Suprapubic skin (tissue), 4 donors: ENCODE results near the gene PRR23B. TPM values are rescaled to one million over a fixed set of nuclear protein-coding genes. Genes with fewer than 3 reads are reported as not detected.

Experiments
- DNase-seq, 2 donors: peaks; one replicate each; pipeline ENCODE4 v3.0.0-alpha.2; 2019; ENCODE audit warnings: low spot score in 2 of 2
- H3K27ac ChIP-seq: fragments of 200-600 bp; sonication (generic); one replicate; pipeline ENCODE4 v1.5.1; 2019
- H3K27me3 ChIP-seq: fragments of 200-600 bp; sonication (generic); one replicate; pipeline ENCODE4 v1.5.1; 2019
- H3K36me3 ChIP-seq: fragments of 200-600 bp; sonication (generic); one replicate; pipeline ENCODE4 v1.5.1; 2019
- H3K4me1 ChIP-seq: fragments of 200-600 bp; sonication (generic); one replicate; pipeline ENCODE4 v1.5.1; 2019
- H3K4me3 ChIP-seq: fragments of 200-600 bp; sonication (generic); one replicate; pipeline ENCODE4 v1.5.1; 2019; ENCODE audit warnings: mild to moderate bottlenecking
- H3K9me3 ChIP-seq: fragments of 200-600 bp; sonication (generic); one replicate; pipeline ENCODE4 v1.5.1; 2019
- EP300 ChIP-seq: sonication (generic); formaldehyde crosslinking; IDR thresholded peaks from one replicate; pipeline ENCODE4 v1.6.1; 2017; ENCODE audit warnings: antibody characterized with exemption
- POLR2A ChIP-seq, 2 donors: fragments of 450-650 bp; IDR thresholded peaks; one replicate each; pipeline ENCODE4 v1.6.1; 2017; ENCODE audit warnings: antibody characterized with exemption in 2 of 2, mild to moderate bottlenecking in 2 of 2, moderate library complexity in 2 of 2
- POLR2AphosphoS5 ChIP-seq, 3 donors: sonication (generic); formaldehyde crosslinking; IDR thresholded peaks; one replicate each; pipeline ENCODE4 v1.6.1; 2017; ENCODE audit warnings: antibody characterized with exemption in 3 of 3
- WGBS: methylation state at CpG from one replicate; pipeline ENCODE4 v1.1.5; 2018; 5-methylcytosine and 5-hydroxymethylcytosine counted together
- total RNA-seq, 4 donors: library from RNA; depleted of rRNA; stranded (reverse); fragments of >200 nt; gene quantifications; one replicate each; pipeline ENCODE4 v1.1.0, GENCODE V29; 2016
- TF ChIP-seq, protein P1 (sequence below), 2 donors: fragments of 200-600 bp in 1 of 2; fragments of 450-650 bp in 1 of 2; sonication (generic) in 1 of 2; IDR thresholded peaks; one replicate each; pipeline ENCODE4 v1.5.1; 2016 to 2019; ENCODE audit warnings: antibody characterized with exemption in 2 of 2, mild to moderate bottlenecking in 1 of 2, moderate library complexity in 1 of 2

The PRR23B gene
- total RNA-seq, 4 donors from 2014 or later: not detected

DNA sequence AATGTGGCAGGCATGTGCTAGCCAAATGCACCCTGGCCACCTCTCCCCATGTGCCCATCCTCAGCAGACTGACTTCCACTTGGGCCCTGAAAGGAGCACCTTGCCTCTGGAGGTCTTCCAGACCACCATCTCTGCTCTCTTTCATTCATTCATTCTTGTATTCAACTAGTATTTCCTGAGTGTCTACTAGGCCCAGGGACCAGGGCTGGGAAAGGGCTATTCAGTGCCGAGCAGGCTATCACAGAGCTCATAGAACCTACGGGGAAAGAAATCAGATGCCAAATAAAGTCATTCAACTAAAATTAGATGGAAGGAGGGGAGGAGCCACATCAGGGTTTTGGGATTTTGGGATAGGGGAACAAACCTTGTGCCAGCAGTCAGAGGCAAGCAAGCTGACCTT, 33.5 kb downstream of the PRR23B start:
- Histone ChIP-seq H3K27ac (no peak overlapping the region), H3K4me1 (no peaks in the 10 kb centered on the region), H3K4me3 (no peak overlapping the region), H3K9me3 (no peaks in the 10 kb centered on the region), H3K36me3 (no peaks in the 10 kb centered on the region), H3K27me3 (no peaks in the 10 kb centered on the region)
- TF ChIP-seq EP300 (no peak), POLR2A (IDR thresholded peaks at IDR 0.05) (no peak)
- TF ChIP-seq, protein P1, sequence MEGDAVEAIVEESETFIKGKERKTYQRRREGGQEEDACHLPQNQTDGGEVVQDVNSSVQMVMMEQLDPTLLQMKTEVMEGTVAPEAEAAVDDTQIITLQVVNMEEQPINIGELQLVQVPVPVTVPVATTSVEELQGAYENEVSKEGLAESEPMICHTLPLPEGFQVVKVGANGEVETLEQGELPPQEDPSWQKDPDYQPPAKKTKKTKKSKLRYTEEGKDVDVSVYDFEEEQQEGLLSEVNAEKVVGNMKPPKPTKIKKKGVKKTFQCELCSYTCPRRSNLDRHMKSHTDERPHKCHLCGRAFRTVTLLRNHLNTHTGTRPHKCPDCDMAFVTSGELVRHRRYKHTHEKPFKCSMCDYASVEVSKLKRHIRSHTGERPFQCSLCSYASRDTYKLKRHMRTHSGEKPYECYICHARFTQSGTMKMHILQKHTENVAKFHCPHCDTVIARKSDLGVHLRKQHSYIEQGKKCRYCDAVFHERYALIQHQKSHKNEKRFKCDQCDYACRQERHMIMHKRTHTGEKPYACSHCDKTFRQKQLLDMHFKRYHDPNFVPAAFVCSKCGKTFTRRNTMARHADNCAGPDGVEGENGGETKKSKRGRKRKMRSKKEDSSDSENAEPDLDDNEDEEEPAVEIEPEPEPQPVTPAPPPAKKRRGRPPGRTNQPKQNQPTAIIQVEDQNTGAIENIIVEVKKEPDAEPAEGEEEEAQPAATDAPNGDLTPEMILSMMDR (IDR thresholded peaks at IDR 0.05): no peak
- 91% methylated on average over 2 of the region's 2 CpGs for WGBS
- no peak for DNase-seq

DNA sequence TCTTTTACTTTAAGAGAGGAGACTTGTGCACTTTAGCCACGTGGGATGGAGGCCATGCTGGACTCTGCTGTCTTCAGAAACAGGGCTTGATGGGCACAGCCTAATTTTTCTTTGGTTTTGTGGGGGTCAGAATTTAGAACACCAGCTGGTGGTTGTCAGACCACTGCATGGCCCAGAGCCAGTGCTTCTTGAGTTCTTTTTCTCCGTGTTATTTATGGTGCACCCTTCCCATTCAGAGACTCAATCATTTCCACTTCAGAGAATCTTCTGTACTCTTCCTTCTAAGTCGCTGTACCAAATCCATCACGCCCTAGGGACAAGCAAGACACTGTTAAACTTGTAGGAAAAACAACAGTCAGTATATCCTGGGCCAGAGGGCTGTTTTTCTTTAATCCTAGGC, 34.8 kb downstream of the PRR23B start:
- H3K4me1 ChIP-seq: no peaks in the 10 kb centered on the region
- H3K27me3 ChIP-seq: no peaks in the 10 kb centered on the region
- no peak overlapping the region for H3K4me3 ChIP-seq
- no peak for DNase-seq
- H3K9me3 ChIP-seq: no peaks in the 10 kb centered on the region
- WGBS: 44% methylated on average over 4 of the region's 4 CpGs
- H3K27ac ChIP-seq: no peak overlapping the region
- no peak for TF ChIP-seq POLR2AphosphoS5 (IDR thresholded peaks at IDR 0.05)
- no peaks in the 10 kb centered on the region for H3K36me3 ChIP-seq

DNA sequence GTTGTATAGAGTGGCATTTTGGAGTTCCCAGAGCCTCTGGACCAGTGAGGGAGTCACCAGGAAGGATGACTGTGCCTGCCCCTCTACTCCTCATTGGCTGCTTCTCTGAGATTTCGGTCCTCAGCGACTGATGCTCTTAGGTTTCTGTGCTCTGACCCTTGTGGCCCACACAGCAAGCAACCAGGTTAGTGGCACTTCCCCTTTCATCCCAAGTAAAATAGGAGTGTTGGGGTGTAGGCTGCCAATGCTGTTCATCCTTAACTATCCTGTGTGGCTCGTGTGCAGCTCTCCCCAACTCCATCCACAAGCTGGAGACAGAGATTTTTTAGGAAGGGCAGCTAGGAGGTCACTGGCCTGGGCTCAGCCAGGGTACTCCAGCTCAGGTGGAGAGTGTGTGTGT, 35.9 kb downstream of the PRR23B start:
- WGBS: 65% methylated on average over 3 of the region's 3 CpGs
- TF ChIP-seq POLR2AphosphoS5 (IDR thresholded peaks at IDR 0.05) (no peak), EP300 (no peak), POLR2A (IDR thresholded peaks at IDR 0.05) (no peak)
- TF ChIP-seq, protein P1 (IDR thresholded peaks at IDR 0.05): no peak
- no peaks in the 10 kb centered on the region for H3K9me3 ChIP-seq

DNA sequence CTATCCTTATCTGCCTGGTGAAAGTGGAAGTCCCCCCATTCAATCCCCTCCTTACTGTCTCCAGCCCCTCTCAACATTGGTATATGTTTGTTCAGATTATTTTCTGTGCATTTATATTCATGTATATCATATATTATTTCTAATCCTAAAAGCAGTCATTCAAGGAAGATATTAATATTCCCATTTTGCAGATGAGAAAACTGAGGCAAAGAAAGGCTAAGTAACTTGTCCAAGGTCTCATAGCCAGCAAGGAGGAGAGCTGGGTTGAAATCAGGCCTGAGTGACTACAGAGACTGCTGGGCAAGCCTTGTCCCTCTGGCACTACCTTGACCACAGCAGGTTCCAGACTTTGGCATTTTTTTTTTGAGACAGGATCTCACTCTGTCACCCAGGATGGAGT, 44.7 kb downstream of the PRR23B start:
- H3K4me3 ChIP-seq: no peak overlapping the region
- no peaks in the 10 kb centered on the region for H3K4me1 ChIP-seq
- H3K27me3 ChIP-seq: peaks cover 6% of the 10 kb centered on the region
- H3K36me3 ChIP-seq: no peaks in the 10 kb centered on the region
- no peaks in the 10 kb centered on the region for H3K9me3 ChIP-seq
- H3K27ac ChIP-seq: no peak overlapping the region
- no peak for TF ChIP-seq POLR2AphosphoS5 (IDR thresholded peaks at IDR 0.05)
- DNase-seq: no peak

More for the DNA sequence above, 35.9 kb downstream of the PRR23B start:
- Histone ChIP-seq H3K27ac (no peak overlapping the region), H3K27me3 (no peaks in the 10 kb centered on the region), H3K36me3 (no peaks in the 10 kb centered on the region), H3K4me1 (no peaks in the 10 kb centered on the region), H3K4me3 (no peak overlapping the region)
- no peak for DNase-seq

DNA sequence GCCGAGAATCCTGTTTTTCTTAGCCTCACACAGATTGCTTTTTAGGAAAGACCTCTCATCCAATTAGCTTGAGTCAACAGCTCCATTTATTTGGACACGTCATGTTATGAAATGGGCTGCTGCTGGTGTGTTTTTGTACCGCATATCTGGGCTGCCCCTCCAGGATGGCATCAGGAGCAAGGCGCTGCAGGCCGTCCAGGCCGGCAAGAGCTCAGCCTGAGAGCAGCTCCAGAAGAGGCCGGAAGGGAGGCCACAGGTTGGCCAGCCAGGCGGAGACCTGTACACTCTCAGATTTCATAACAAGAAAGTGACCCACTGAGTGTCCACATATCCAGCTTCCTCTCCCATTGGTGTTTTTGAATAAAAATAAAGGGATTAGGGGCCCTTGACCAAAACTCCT, 45.4 kb downstream of the PRR23B start:
- no peak for DNase-seq
- TF ChIP-seq POLR2AphosphoS5 (IDR thresholded peaks at IDR 0.05) (no peak), EP300 (no peak), POLR2A (IDR thresholded peaks at IDR 0.05) (no peak)
- TF ChIP-seq, protein P1 (IDR thresholded peaks at IDR 0.05): no peak
- 85% methylated on average over 3 of the region's 8 CpGs for WGBS
- Histone ChIP-seq H3K27ac (no peak overlapping the region), H3K4me1 (no peaks in the 10 kb centered on the region), H3K36me3 (no peaks in the 10 kb centered on the region), H3K27me3 (peaks cover 9% of the 10 kb centered on the region), H3K4me3 (no peak overlapping the region), H3K9me3 (no peaks in the 10 kb centered on the region)

DNA sequence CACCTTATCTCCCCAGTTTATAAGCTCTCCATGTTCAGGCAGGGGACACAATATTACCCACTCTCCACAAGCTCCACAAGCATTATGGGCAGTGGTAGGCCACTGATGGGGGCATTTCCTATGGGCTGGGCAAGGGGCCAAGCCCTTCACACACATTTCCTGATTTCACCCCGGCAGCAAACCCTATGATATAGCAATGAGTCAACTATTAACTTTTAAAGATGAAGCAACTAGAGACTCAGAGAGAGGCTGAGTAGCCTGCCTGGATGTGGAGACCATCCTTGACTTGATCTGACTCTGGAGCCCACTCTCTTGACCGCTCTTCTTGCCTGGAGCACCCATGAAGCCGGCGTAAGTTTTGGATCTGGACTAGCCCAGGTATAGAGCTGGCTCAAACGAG, 46.3 kb downstream of the PRR23B start:
- DNase-seq: no peak
- Histone ChIP-seq H3K9me3 (no peaks in the 10 kb centered on the region), H3K36me3 (no peaks in the 10 kb centered on the region), H3K4me3 (no peak overlapping the region), H3K27ac (no peak overlapping the region), H3K4me1 (no peaks in the 10 kb centered on the region), H3K27me3 (peaks cover 10% of the 10 kb centered on the region)
- no peak for TF ChIP-seq POLR2A (IDR thresholded peaks at IDR 0.05)
- TF ChIP-seq, protein P1 (IDR thresholded peaks at IDR 0.05): no peak
- TF ChIP-seq POLR2AphosphoS5 (IDR thresholded peaks at IDR 0.05): no peak
- no peak for TF ChIP-seq EP300
- 87% methylated on average over 5 of the region's 5 CpGs for WGBS
